IPS-15b (cell line): ENCODE data around the gene ATF6.

Source experiments
- H3K27me3 ChIP-seq: one replicate; pipeline ENCODE4 v1.6.1; 2013; ENCODE audit warnings: low read length; ENCODE audit not compliant: control insufficient read depth, insufficient read depth
- H3K36me3 ChIP-seq: one replicate; pipeline ENCODE4 v1.6.1; 2013; ENCODE audit warnings: low read length; ENCODE audit not compliant: control insufficient read depth, insufficient read depth
- H3K4me1 ChIP-seq: one replicate; pipeline ENCODE4 v1.6.1; 2013; ENCODE audit warnings: mild to moderate bottlenecking, low read length; ENCODE audit not compliant: control insufficient read depth, insufficient read depth
- H3K4me3 ChIP-seq: one replicate; pipeline ENCODE4 v1.5.1; 2013; ENCODE audit warnings: low read depth, low read length
- H3K9ac ChIP-seq: one replicate; pipeline ENCODE4 v1.6.1; 2013; ENCODE audit warnings: low read depth, mild to moderate bottlenecking, low read length
- H3K9me3 ChIP-seq: one replicate; pipeline ENCODE4 v1.6.1; 2013; ENCODE audit warnings: mild to moderate bottlenecking, low read length; ENCODE audit not compliant: control insufficient read depth, insufficient read depth

The ATF6 gene

GRCh38 chr1:161770250-161770649, 4.1 kb downstream of the ATF6 start:
- Histone ChIP-seq H3K4me1 (no peaks in the 10 kb centered on the region), H3K36me3 (no peaks in the 10 kb centered on the region), H3K9me3 (no peaks in the 10 kb centered on the region), H3K27me3 (no peaks in the 10 kb centered on the region), H3K9ac (no peak overlapping the region), H3K4me3 (no peak overlapping the region)

GRCh38 chr1:161771161-161771560, 5.0 kb downstream of the ATF6 start:
- no peaks in the 10 kb centered on the region for H3K4me1 ChIP-seq
- H3K9ac ChIP-seq, result no peak overlapping the region
- no peak overlapping the region for H3K4me3 ChIP-seq
- H3K9me3 ChIP-seq, result no peaks in the 10 kb centered on the region
- no peaks in the 10 kb centered on the region for H3K27me3 ChIP-seq
- no peaks in the 10 kb centered on the region for H3K36me3 ChIP-seq

GRCh38 chr1:161771973-161772372, 5.9 kb downstream of the ATF6 start:
- no peak overlapping the region for H3K4me3 ChIP-seq
- no peaks in the 10 kb centered on the region for H3K9me3 ChIP-seq
- H3K27me3 ChIP-seq, result no peaks in the 10 kb centered on the region
- no peaks in the 10 kb centered on the region for H3K36me3 ChIP-seq
- H3K9ac ChIP-seq, result no peak overlapping the region
- H3K4me1 ChIP-seq, result no peaks in the 10 kb centered on the region

GRCh38 chr1:161772397-161772796, 6.3 kb downstream of the ATF6 start:
- no peaks in the 10 kb centered on the region for H3K27me3 ChIP-seq
- no peaks in the 10 kb centered on the region for H3K4me1 ChIP-seq
- no peaks in the 10 kb centered on the region for H3K9me3 ChIP-seq
- H3K36me3 ChIP-seq, result no peaks in the 10 kb centered on the region
- H3K9ac ChIP-seq, result no peak overlapping the region
- H3K4me3 ChIP-seq, result no peak overlapping the region

GRCh38 chr1:161773791-161774190, 7.7 kb downstream of the ATF6 start:
- no peaks in the 10 kb centered on the region for H3K4me1 ChIP-seq

GRCh38 chr1:161777261-161777660, 11.1 kb downstream of the ATF6 start:
- Histone ChIP-seq H3K9me3 (no peaks in the 10 kb centered on the region), H3K4me3 (no peak overlapping the region), H3K4me1 (no peaks in the 10 kb centered on the region), H3K36me3 (no peaks in the 10 kb centered on the region), H3K9ac (no peak overlapping the region), H3K27me3 (no peaks in the 10 kb centered on the region)

More at GRCh38 chr1:161773791-161774190, 7.7 kb downstream of the ATF6 start:
- Histone ChIP-seq H3K27me3 (no peaks in the 10 kb centered on the region), H3K9ac (no peak overlapping the region), H3K36me3 (no peaks in the 10 kb centered on the region), H3K9me3 (no peaks in the 10 kb centered on the region), H3K4me3 (no peak overlapping the region)

GRCh38 chr1:161778522-161778921, 12.4 kb downstream of the ATF6 start:
- Histone ChIP-seq H3K9me3 (no peaks in the 10 kb centered on the region), H3K4me1 (no peaks in the 10 kb centered on the region), H3K27me3 (no peaks in the 10 kb centered on the region), H3K9ac (no peak overlapping the region), H3K36me3 (no peaks in the 10 kb centered on the region), H3K4me3 (no peak overlapping the region)

GRCh38 chr1:161779393-161779792, 13.3 kb downstream of the ATF6 start:
- no peaks in the 10 kb centered on the region for H3K27me3 ChIP-seq
- no peaks in the 10 kb centered on the region for H3K36me3 ChIP-seq
- H3K4me1 ChIP-seq, result no peaks in the 10 kb centered on the region

GRCh38 chr1:161781995-161782394, 15.9 kb downstream of the ATF6 start:
- H3K9ac ChIP-seq, result no peak overlapping the region
- H3K36me3 ChIP-seq, result no peaks in the 10 kb centered on the region
- no peak overlapping the region for H3K4me3 ChIP-seq
- H3K4me1 ChIP-seq, result no peaks in the 10 kb centered on the region
- no peaks in the 10 kb centered on the region for H3K9me3 ChIP-seq
- H3K27me3 ChIP-seq, result no peaks in the 10 kb centered on the region

More at GRCh38 chr1:161779393-161779792, 13.3 kb downstream of the ATF6 start:
- Histone ChIP-seq H3K4me3 (no peak overlapping the region), H3K9me3 (no peaks in the 10 kb centered on the region), H3K9ac (no peak overlapping the region)

- Histone ChIP-seq H3K27me3 (no peaks in the 10 kb centered on the region), H3K9me3 (no peaks in the 10 kb centered on the region), H3K9ac (no peak overlapping the region), H3K4me1 (no peaks in the 10 kb centered on the region), H3K4me3 (no peak overlapping the region), H3K36me3 (no peaks in the 10 kb centered on the region)
These were observed 16.8 kb downstream of the ATF6 start for GRCh38 chr1:161782886-161783285.

- Histone ChIP-seq H3K9ac (no peak overlapping the region), H3K36me3 (no peaks in the 10 kb centered on the region), H3K9me3 (no peaks in the 10 kb centered on the region), H3K4me3 (no peak overlapping the region), H3K27me3 (no peaks in the 10 kb centered on the region), H3K4me1 (no peaks in the 10 kb centered on the region)
These were observed 18.8 kb downstream of the ATF6 start for GRCh38 chr1:161784968-161785367.

GRCh38 chr1:161787355-161787754, 21.2 kb downstream of the ATF6 start:
- Histone ChIP-seq H3K4me3 (no peak overlapping the region), H3K4me1 (no peaks in the 10 kb centered on the region), H3K27me3 (no peaks in the 10 kb centered on the region), H3K9me3 (no peaks in the 10 kb centered on the region), H3K36me3 (no peaks in the 10 kb centered on the region), H3K9ac (no peak overlapping the region)
